ENCODE data around the gene ZGRF1.

- TF ChIP-seq CTCF (IDR thresholded peaks at IDR 0.05) (no peak), POLR2A (IDR thresholded peaks at IDR 0.05) (no peak), EP300 (IDR thresholded peaks at IDR 0.05) (no peak)
Measured at GRCh38 chr4:112677519-112678091, 40.9 kb upstream of the ZGRF1 start.

Measured in tibial nerve (tissue), 4 donors.